Upper lobe of right lung (tissue), 1 donor: ENCODE measurements around the gene ACAA2. TPM values are rescaled to one million over a fixed set of nuclear protein-coding genes. Genes with fewer than 3 reads are reported as not detected.

Experiments
- ATAC-seq: fragments of 200-7000 bp; cut with Tn5 transposase; one replicate; pipeline ENCODE4 v1.9.1; 2020; ENCODE audit warnings: mild to moderate bottlenecking, moderate library complexity
- DNase-seq: peaks from one replicate; pipeline ENCODE4 v3.0.0-alpha.2; 2020
- H3K27ac ChIP-seq: fragments of 200-600 bp; one replicate; pipeline ENCODE4 v1.8.0; 2022
- H3K27me3 ChIP-seq: fragments of 200-600 bp; one replicate; pipeline ENCODE4 v1.8.0; 2022; ENCODE audit warnings: mild to moderate bottlenecking
- H3K36me3 ChIP-seq: fragments of 200-600 bp; one replicate; pipeline ENCODE4 v1.8.0; 2022
- H3K4me1 ChIP-seq: fragments of 200-600 bp; one replicate; pipeline ENCODE4 v1.8.0; 2022
- H3K4me3 ChIP-seq: fragments of 200-600 bp; one replicate; pipeline ENCODE4 v1.8.0; 2022; ENCODE audit warnings: mild to moderate bottlenecking
- H3K9me3 ChIP-seq: fragments of 200-600 bp; one replicate; pipeline ENCODE4 v1.8.0; 2022
- intact Hi-C: fragments of 100-400 bp; cut with DNase I; formaldehyde crosslinking; loops from one replicate; pipeline ENCODE4 v1.11.0; 2022
- total RNA-seq: library from RNA; stranded (reverse); fragmentation: NEBNext Ultra II Directional; extraction: Animal tissue kit (Norgen Biotek cat#: 25700); gene quantifications from one replicate; pipeline ENCODE4 v1.2.1, GENCODE V29; 2021
- TF ChIP-seq, protein P1 (sequence below): fragments of 200-600 bp; IDR thresholded peaks from one replicate; pipeline ENCODE4 v1.8.0; 2022; ENCODE audit warnings: antibody characterized with exemption
- donor health status: DM: no; HTN: yes; CAD: no; lungs with severe emphysema.

The ACAA2 gene
- total RNA-seq, 1 donor from 2014 or later: 68.9 TPM

GRCh38 chr18:49844903-49845302 lies 31.6 kb upstream of the ACAA2 start:
- ATAC-seq (no peak), DNase-seq (no peak)
- Histone ChIP-seq H3K4me1 (no peaks in the 10 kb centered on the region), H3K27ac (no peak overlapping the region), H3K27me3 (no peaks in the 10 kb centered on the region), H3K36me3 (no peaks in the 10 kb centered on the region), H3K4me3 (no peak overlapping the region), H3K9me3 (no peaks in the 10 kb centered on the region)
- intact Hi-C loops: no loop called here
- TF ChIP-seq, protein P1, sequence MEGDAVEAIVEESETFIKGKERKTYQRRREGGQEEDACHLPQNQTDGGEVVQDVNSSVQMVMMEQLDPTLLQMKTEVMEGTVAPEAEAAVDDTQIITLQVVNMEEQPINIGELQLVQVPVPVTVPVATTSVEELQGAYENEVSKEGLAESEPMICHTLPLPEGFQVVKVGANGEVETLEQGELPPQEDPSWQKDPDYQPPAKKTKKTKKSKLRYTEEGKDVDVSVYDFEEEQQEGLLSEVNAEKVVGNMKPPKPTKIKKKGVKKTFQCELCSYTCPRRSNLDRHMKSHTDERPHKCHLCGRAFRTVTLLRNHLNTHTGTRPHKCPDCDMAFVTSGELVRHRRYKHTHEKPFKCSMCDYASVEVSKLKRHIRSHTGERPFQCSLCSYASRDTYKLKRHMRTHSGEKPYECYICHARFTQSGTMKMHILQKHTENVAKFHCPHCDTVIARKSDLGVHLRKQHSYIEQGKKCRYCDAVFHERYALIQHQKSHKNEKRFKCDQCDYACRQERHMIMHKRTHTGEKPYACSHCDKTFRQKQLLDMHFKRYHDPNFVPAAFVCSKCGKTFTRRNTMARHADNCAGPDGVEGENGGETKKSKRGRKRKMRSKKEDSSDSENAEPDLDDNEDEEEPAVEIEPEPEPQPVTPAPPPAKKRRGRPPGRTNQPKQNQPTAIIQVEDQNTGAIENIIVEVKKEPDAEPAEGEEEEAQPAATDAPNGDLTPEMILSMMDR: no peak

DNA sequence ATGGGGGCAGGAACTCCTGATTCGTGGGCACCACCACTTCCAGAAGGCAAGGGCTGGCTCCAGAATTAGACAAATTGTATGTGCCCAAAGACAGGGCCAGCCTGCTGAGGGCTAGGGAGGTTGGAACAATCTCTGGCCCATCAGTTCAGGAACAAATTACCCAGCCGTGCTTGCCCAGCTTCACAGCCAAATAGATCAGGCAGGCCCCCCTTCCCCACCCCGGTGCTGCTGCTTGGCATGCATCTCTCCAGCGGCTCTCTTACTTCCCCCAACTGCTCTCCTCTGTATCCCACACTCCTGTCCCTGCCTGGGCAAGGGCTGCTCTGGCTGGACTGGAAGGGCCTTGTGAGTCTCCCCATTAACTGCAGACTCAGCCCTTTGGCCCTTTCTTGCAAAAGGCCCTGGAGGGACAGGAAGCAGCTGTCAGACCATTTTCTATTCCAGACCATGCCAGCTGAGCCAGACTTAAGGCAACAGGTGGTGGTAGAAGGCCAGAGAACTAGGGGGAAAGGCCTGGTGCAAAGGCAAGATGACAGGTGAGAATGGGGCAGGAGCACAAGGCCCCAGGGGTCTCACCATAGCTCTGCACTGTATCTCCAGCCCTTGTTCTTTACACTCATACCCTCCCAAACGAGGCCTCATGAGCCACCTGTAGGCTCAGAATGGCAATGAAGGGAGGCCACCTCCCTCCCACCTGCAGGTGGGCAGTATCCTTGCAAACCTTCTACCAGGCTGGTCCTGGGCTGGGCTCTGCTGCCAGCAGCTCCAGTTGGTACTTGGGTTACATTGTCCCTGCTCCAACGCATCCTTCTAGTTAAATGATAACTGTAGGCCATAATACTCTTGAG lies 30.7 kb upstream of the ACAA2 start:
- H3K4me3 ChIP-seq: no peak overlapping the region
- no peak for ATAC-seq
- no peaks in the 10 kb centered on the region for H3K27me3 ChIP-seq
- no peaks in the 10 kb centered on the region for H3K4me1 ChIP-seq
- H3K9me3 ChIP-seq: no peaks in the 10 kb centered on the region
- intact Hi-C loops: no loop called here
- TF ChIP-seq, protein P1: no peak
- DNase-seq: no peak
- no peak overlapping the region for H3K27ac ChIP-seq
- H3K36me3 ChIP-seq: no peaks in the 10 kb centered on the region

DNA sequence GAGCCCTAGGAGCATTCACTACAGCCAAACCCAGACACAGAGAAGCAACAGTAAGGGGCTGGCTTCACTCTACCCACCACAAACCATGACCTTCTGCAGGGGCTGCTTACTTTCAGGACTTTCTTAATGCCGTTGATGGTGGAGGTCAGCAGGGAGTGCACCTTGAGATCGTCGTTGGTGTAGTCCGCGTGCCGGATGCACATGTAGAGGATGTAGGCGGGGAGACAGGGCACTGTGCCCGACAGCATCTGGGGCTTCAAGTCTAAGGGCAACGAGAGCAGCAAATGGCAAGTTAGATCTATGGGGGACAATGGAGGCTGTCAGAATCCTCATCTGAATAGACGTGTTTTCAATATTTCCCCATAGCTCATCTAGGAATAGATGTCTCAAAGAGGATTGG lies 29.8 kb upstream of the ACAA2 start:
- intact Hi-C loops: no loop called here
- Histone ChIP-seq H3K9me3 (no peaks in the 10 kb centered on the region), H3K4me3 (no peak overlapping the region), H3K4me1 (no peaks in the 10 kb centered on the region), H3K27me3 (no peaks in the 10 kb centered on the region), H3K36me3 (no peaks in the 10 kb centered on the region), H3K27ac (no peak overlapping the region)
- ATAC-seq: no peak
- TF ChIP-seq, protein P1: no peak
- DNase-seq: no peak

- TF ChIP-seq, protein P1: no peak
- ATAC-seq (no peak), DNase-seq (no peak)
- no peaks in the 10 kb centered on the region for H3K36me3 ChIP-seq
- no peak overlapping the region for H3K27ac ChIP-seq
- H3K27me3 ChIP-seq: no peaks in the 10 kb centered on the region
- intact Hi-C loops: no loop called here
- H3K9me3 ChIP-seq: no peaks in the 10 kb centered on the region
- no peak overlapping the region for H3K4me3 ChIP-seq
- H3K4me1 ChIP-seq: no peaks in the 10 kb centered on the region
Measured at GRCh38 chr18:49842656-49843055, 29.3 kb upstream of the ACAA2 start.

GRCh38 chr18:49841236-49842217 lies 28.2 kb upstream of the ACAA2 start:
- Histone ChIP-seq H3K4me1 (no peaks in the 10 kb centered on the region), H3K27me3 (no peaks in the 10 kb centered on the region), H3K4me3 (no peak overlapping the region), H3K36me3 (no peaks in the 10 kb centered on the region), H3K27ac (no peak overlapping the region), H3K9me3 (no peaks in the 10 kb centered on the region)
- ATAC-seq (no peak), DNase-seq (no peak)
- TF ChIP-seq, protein P1: no peak
- intact Hi-C loops: no loop called here
